B cell (primary cell): ENCODE data around the gene HIF3A.

Experiments used
- CTCF ChIP-seq: fragments of 200-600 bp; IDR thresholded peaks from one replicate; pipeline ENCODE4 v1.8.0; 2022; ENCODE audit warnings: antibody characterized with exemption, mild to moderate bottlenecking
- EZH2 ChIP-seq: IDR thresholded peaks from 2 replicates; pipeline ENCODE4 v1.6.1; 2012; ENCODE audit warnings: borderline replicate concordance, low read depth, mild to moderate bottlenecking, moderate library complexity, low read length; ENCODE audit not compliant: insufficient read depth, poor library complexity, severe bottlenecking

- TF ChIP-seq CTCF (no peak), EZH2 (no peak)
Measured at GRCh38 chr19:46319613-46320012, 22.8 kb downstream of the HIF3A start.
